CD14-positive monocyte (primary cell): Measurements from ENCODE around the gene UPP2. TPM values are rescaled to one million over a fixed set of nuclear protein-coding genes. Genes with fewer than 3 reads are reported as not detected.
A peak's percentile ranks its signal among the peaks of the same experiment; 100 is the strongest.

Experiments
- DNase-seq, 3 donors: peaks; one replicate each; pipeline ENCODE4 v3.0.0-alpha.2; 2011 to 2022
- H2AFZ ChIP-seq: 2 replicates; pipeline ENCODE4 v1.6.0; 2012; ENCODE audit warnings: mild to moderate bottlenecking, low read depth, low read length, inconsistent platforms; ENCODE audit not compliant: insufficient read depth, poor library complexity, severe bottlenecking
- H3K27ac ChIP-seq, 2 donors: 1 replicate in 1 of 2; 2 replicates in 1 of 2; pipeline ENCODE4 v1.5.1; 2012 to 2013; ENCODE audit warnings: low read length in 2 of 2, control low read depth in 1 of 2, inconsistent platforms in 1 of 2, low read depth in 1 of 2, mild to moderate bottlenecking in 1 of 2
- H3K27me3 ChIP-seq, 2 donors: one replicate each; pipeline versions ENCODE4 v1.6.0 to v1.6.1; 2011 to 2013; ENCODE audit warnings: low read length in 2 of 2; ENCODE audit not compliant: control insufficient read depth in 2 of 2, insufficient read depth in 2 of 2
- H3K36me3 ChIP-seq, 2 donors: replicated peaks in 1 of 2; 1 replicate in 1 of 2; 2 replicates in 1 of 2; pipeline versions ENCODE4 v1.5.1 to v1.6.1; 2012 to 2013; ENCODE audit warnings: low read length in 2 of 2, control low read depth in 1 of 2, inconsistent platforms in 1 of 2, mild to moderate bottlenecking in 1 of 2; ENCODE audit not compliant: insufficient read depth in 2 of 2, control insufficient read depth in 1 of 2
- H3K4me1 ChIP-seq, 2 donors: 1 replicate in 1 of 2; 2 replicates in 1 of 2; pipeline versions ENCODE4 v1.5.1 to v1.6.1; 2012 to 2013; ENCODE audit warnings: low read length in 2 of 2, control low read depth in 1 of 2, inconsistent platforms in 1 of 2, mild to moderate bottlenecking in 1 of 2, moderate library complexity in 1 of 2; ENCODE audit not compliant: insufficient read depth in 2 of 2, control insufficient read depth in 1 of 2
- H3K4me2 ChIP-seq: replicated peaks from 2 replicates; pipeline ENCODE3; 2012; ENCODE audit warnings: low read length, moderate library complexity, mild to moderate bottlenecking; ENCODE audit not compliant: poor library complexity, severe bottlenecking; ENCODE audit errors: extremely low read depth
- H3K4me3 ChIP-seq, 3 experiments: fragments of 200-600 bp in 1 of 3; sonication (generic) in 1 of 3; replicated peaks in 1 of 3; 1 replicate in 2 of 3; 2 replicates in 1 of 3; pipeline ENCODE4 v1.5.1; 2011 to 2013; ENCODE audit warnings: low read length in 3 of 3, mild to moderate bottlenecking in 3 of 3, control low read depth in 2 of 3, low read depth in 2 of 3, inconsistent platforms in 1 of 3, moderate library complexity in 1 of 3
- H3K79me2 ChIP-seq: 2 replicates; pipeline ENCODE4 v1.6.0; 2012; ENCODE audit warnings: mild to moderate bottlenecking, control low read depth, inconsistent platforms, low read length, moderate library complexity; ENCODE audit not compliant: insufficient read depth
- H3K9ac ChIP-seq: 2 replicates; pipeline ENCODE4 v1.6.0; 2017; ENCODE audit warnings: low read length, mild to moderate bottlenecking; ENCODE audit not compliant: insufficient read depth, poor library complexity, severe bottlenecking
- H3K9me3 ChIP-seq, 2 donors: replicated peaks in 1 of 2; 1 replicate in 1 of 2; 2 replicates in 1 of 2; pipeline versions ENCODE4 v1.5.1 to v1.6.1; 2012 to 2013; ENCODE audit warnings: low read length in 2 of 2, control low read depth in 1 of 2; ENCODE audit not compliant: control insufficient read depth in 1 of 2, insufficient read depth in 1 of 2
- H4K20me1 ChIP-seq: 2 replicates; pipeline ENCODE4 v1.6.0; 2012; ENCODE audit warnings: mild to moderate bottlenecking, low read length, control low read depth, moderate library complexity; ENCODE audit not compliant: insufficient read depth
- H3K27ac Mint-ChIP-seq, 7 donors: one replicate each; pipeline ENCODE4 v1.8.0; 2020; ENCODE audit warnings: mild to moderate bottlenecking in 7 of 7, mixed read lengths in 7 of 7, moderate library complexity in 6 of 7, inconsistent platforms in 2 of 7
- H3K27me3 Mint-ChIP-seq, 3 donors: one replicate each; pipeline ENCODE4 v1.8.0; 2021 to 2022; ENCODE audit warnings: low read depth in 3 of 3, mild to moderate bottlenecking in 3 of 3, mixed read lengths in 3 of 3, moderate library complexity in 3 of 3, inconsistent platforms in 1 of 3
- H3K36me3 Mint-ChIP-seq, 2 donors: one replicate each; pipeline ENCODE4 v1.8.0; 2020; ENCODE audit warnings: mixed read lengths in 2 of 2, inconsistent platforms in 1 of 2, mild to moderate bottlenecking in 1 of 2
- H3K4me1 Mint-ChIP-seq: one replicate; pipeline ENCODE4 v1.8.0; 2020; ENCODE audit warnings: mild to moderate bottlenecking, mixed read lengths
- H3K4me3 Mint-ChIP-seq, 2 donors: one replicate each; pipeline ENCODE4 v1.8.0; 2020; ENCODE audit warnings: mild to moderate bottlenecking in 2 of 2, mixed read lengths in 2 of 2, moderate library complexity in 1 of 2
- H3K9me3 Mint-ChIP-seq, 7 donors: one replicate each; pipeline ENCODE4 v1.8.0; 2020 to 2022; ENCODE audit warnings: mixed read lengths in 7 of 7, mild to moderate bottlenecking in 6 of 7, moderate library complexity in 6 of 7, inconsistent platforms in 2 of 7
- WGBS: methylation state at CpG from one replicate; pipeline ENCODE4 v1.1.5; 2013; ENCODE audit warnings: missing lambda C conversion rate; ENCODE audit not compliant: insufficient coverage; 5-methylcytosine and 5-hydroxymethylcytosine counted together
- intact Hi-C, 2 donors: fragments of 100-400 bp; cut with micrococcal nuclease; formaldehyde crosslinking; loops; one replicate each; pipeline versions ENCODE4 v1.15.0 to v1.15.1; 2023
- polyA plus RNA-seq, 3 donors: library from polyadenylated mRNA; depleted of rRNA in 1 of 3; unstranded in 2 of 3; stranded (reverse) in 1 of 3; fragments of 300-500 nt in 2 of 3; fragments of >200 nt in 1 of 3; fragmentation: Illumina TruSeq in 2 of 3; gene quantifications; 1 replicate in 2 of 3; 2 replicates in 1 of 3; pipeline ENCODE4 v1.2.3, GENCODE V29; 2012 to 2021
- TF ChIP-seq, protein P1 (sequence below): fragments of 200-600 bp; IDR thresholded peaks from one replicate; pipeline ENCODE4 v1.8.0; 2022; ENCODE audit warnings: antibody characterized with exemption, mild to moderate bottlenecking

Gene UPP2
- polyA plus RNA-seq, 3 donors, result not detected

DNA sequence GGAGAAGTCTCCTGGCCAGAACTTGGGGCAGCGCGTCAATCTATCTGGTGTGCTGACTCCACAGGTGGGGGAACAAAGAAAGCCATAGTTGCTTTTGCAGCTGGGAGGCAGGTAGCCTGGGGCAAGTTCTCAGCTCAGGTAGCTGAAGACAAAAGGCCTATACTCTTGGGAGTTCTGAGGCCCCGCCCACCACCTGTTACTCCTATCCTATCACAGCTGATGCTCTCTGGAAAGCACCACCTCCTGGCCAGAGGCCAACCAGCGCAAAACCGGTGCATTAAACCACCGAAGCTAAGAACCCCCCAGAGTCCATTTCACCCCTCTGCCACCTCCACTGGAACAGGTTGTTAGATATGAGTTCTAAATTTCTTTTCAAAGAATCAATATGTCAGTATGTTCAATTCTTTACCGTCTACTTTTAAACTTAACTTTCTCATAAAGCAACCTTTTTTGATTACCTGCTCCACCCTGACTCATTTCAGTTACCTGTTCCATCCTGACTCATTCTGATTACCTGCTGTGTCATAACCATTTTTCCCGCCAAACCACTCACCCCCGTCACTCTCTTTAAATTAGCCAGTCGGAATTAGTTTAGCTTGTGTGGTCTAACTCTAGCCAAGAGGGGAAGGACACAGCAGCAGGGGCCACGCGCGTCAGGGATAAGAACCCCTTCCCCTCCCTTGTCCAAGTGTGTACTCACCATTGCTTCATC lies 43.4 kb downstream of the UPP2 start:
- Mint-ChIP-seq H3K4me1 (peaks cover 33% of the 10 kb centered on the region), H3K9me3 (peaks cover 7 to 27% (median 15%) of the 10 kb centered on the region in 7 donors), H3K27me3 (no peaks in the 10 kb centered on the region), H3K36me3 (peaks cover 5 to 9% of the 10 kb centered on the region in 2 donors), H3K4me3 (no peak overlapping the region), H3K27ac (peak overlapping the region in 1 of 7 donors; percentile 60)
- Histone ChIP-seq H3K9ac (no peak overlapping the region), H3K4me2 (no peak overlapping the region), H4K20me1 (no peaks in the 10 kb centered on the region), H3K36me3 (no peaks in the 10 kb centered on the region), H2AFZ (peak overlapping the region; percentile 32), H3K27me3 (no peaks in the 10 kb centered on the region), H3K4me1 (peaks cover 27 to 39% of the 10 kb centered on the region in 2 donors), H3K4me3 (no peak overlapping the region), H3K27ac (no peak overlapping the region), H3K9me3 (peaks cover 0 to 4% of the 10 kb centered on the region in 2 donors), H3K79me2 (no peaks in the 10 kb centered on the region)
- TF ChIP-seq, protein P1, sequence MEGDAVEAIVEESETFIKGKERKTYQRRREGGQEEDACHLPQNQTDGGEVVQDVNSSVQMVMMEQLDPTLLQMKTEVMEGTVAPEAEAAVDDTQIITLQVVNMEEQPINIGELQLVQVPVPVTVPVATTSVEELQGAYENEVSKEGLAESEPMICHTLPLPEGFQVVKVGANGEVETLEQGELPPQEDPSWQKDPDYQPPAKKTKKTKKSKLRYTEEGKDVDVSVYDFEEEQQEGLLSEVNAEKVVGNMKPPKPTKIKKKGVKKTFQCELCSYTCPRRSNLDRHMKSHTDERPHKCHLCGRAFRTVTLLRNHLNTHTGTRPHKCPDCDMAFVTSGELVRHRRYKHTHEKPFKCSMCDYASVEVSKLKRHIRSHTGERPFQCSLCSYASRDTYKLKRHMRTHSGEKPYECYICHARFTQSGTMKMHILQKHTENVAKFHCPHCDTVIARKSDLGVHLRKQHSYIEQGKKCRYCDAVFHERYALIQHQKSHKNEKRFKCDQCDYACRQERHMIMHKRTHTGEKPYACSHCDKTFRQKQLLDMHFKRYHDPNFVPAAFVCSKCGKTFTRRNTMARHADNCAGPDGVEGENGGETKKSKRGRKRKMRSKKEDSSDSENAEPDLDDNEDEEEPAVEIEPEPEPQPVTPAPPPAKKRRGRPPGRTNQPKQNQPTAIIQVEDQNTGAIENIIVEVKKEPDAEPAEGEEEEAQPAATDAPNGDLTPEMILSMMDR, result no peak
- 100% methylated on average over 1 of the region's 13 CpGs for WGBS
- DNase-seq, result no peak
- intact Hi-C loops, result no loop called here

DNA sequence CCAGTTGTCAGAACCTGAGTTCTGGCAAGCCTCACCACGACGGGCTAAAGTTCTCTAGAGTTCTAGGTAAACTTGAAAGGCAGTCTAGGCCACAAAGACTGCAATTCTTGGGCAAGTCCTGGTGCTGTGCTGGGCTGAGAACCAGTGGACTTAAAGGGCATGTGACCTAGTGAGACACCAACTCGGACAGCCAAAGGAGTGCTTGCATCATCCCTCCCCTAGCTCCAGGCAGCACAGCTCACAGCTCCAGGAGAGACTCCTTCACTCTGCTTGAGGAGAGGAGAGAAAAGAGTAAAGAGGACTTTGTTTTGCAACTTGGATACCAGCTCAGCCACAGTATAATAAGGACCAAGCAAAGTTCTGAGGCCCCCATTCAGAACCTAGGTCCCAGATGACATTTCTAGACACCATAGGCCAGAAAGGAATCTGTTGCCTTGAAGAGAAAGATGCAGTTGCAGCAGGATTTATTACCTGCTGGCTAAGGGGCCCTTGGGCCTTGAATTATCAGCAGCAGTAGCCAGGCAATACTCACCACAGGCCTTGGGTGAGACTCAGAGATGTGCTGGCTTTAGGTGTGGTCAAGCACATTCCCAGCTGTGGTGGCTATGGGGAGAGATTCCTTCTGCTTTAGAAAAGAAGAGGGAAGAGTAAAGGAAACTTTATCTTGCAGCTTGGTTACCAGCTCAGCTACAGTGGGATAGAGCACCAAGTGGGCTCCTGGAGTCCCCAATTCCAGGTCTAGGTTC lies 51.8 kb downstream of the UPP2 start:
- WGBS, result 96% methylated on average over 2 of the region's 3 CpGs
- H3K9me3 ChIP-seq, result peaks cover 9 to 17% of the 10 kb centered on the region in 2 donors
- H4K20me1 ChIP-seq, result no peaks in the 10 kb centered on the region
- Mint-ChIP-seq H3K4me1 (no peaks in the 10 kb centered on the region), H3K36me3 (no peaks in the 10 kb centered on the region), H3K9me3 (peaks cover 4 to 16% (median 10%) of the 10 kb centered on the region in 7 donors), H3K4me3 (no peak overlapping the region), H3K27ac (peak overlapping the region in 1 of 7 donors; percentile 70), H3K27me3 (no peaks in the 10 kb centered on the region)
- no peak overlapping the region for H2AFZ ChIP-seq
- no peak overlapping the region for H3K4me2 ChIP-seq
- no peaks in the 10 kb centered on the region for H3K79me2 ChIP-seq
- no peaks in the 10 kb centered on the region for H3K4me1 ChIP-seq
- no peak overlapping the region for H3K4me3 ChIP-seq
- TF ChIP-seq, protein P1, result no peak
- no peak for DNase-seq
- no peaks in the 10 kb centered on the region for H3K36me3 ChIP-seq
- H3K9ac ChIP-seq, result no peak overlapping the region
- intact Hi-C loops, result loop anchor here in 1 of 2 donors (10.0 kb wide), 1 partner anchor 71 kb away; no protein-coding TSS in a partner anchor
- H3K27me3 ChIP-seq, result no peaks in the 10 kb centered on the region
- no peak overlapping the region for H3K27ac ChIP-seq
